GM23338 (cell line): ENCODE data around the gene CD63. TPM values are rescaled to one million over a fixed set of nuclear protein-coding genes. Genes with fewer than 3 reads are reported as not detected.

Experiments
- CREB1 ChIP-seq: fragments of 250-450 bp; sonication (Bioruptor Pico); IDR thresholded peaks from 2 replicates; pipeline ENCODE4 v1.5.0; 2020; ENCODE audit warnings: low read depth, mild to moderate bottlenecking, moderate library complexity
- NANOG ChIP-seq: IDR thresholded peaks from 2 replicates; pipeline ENCODE4 v1.6.1; 2016; ENCODE audit warnings: antibody characterized with exemption, borderline replicate concordance
- POLR2AphosphoS5 ChIP-seq: IDR thresholded peaks from 2 replicates; pipeline ENCODE4 v1.6.1; 2016; ENCODE audit warnings: antibody characterized with exemption, low read depth
- STAT1 ChIP-seq: IDR thresholded peaks from one replicate; pipeline ENCODE4 v1.6.1; 2016; ENCODE audit warnings: antibody characterized with exemption; ENCODE audit not compliant: unreplicated experiment
- ZNF331 ChIP-seq: fragments of 250-450 bp; sonication (Bioruptor Pico); IDR thresholded peaks from 2 replicates; pipeline ENCODE4 v1.5.0; 2020; ENCODE audit warnings: low read depth, mild to moderate bottlenecking, moderate library complexity
- polyA plus RNA-seq: library from polyadenylated mRNA; unstranded; fragments of >200 nt; fragmentation: Nextera tagmentation; extraction: Ambion mirVana; gene quantifications from 2 replicates; pipeline ENCODE4 v1.2.1, GENCODE V29; 2016
- total RNA-seq: library from RNA; depleted of rRNA; stranded (reverse); fragments of >200 nt; shearing (Covaris generic); gene quantifications from 2 replicates; pipeline ENCODE4 v1.2.3, GENCODE V29; 2014
- TF ChIP-seq, protein P1 (sequence below): fragments of 250-450 bp; sonication (Bioruptor Pico); IDR thresholded peaks from 2 replicates; pipeline ENCODE4 v1.5.0; 2020; ENCODE audit warnings: mild to moderate bottlenecking, moderate library complexity
- TF ChIP-seq, protein P2 (sequence below): IDR thresholded peaks from 2 replicates; pipeline ENCODE4 v1.6.1; 2016; ENCODE audit warnings: antibody characterized with exemption
- TF ChIP-seq, protein P3 (sequence below): IDR thresholded peaks from one replicate; pipeline ENCODE4 v1.6.1; 2018; ENCODE audit warnings: antibody characterized with exemption; ENCODE audit not compliant: unreplicated experiment

Gene CD63
- total and polyA plus RNA-seq, 2 experiments from 2014 or later, result 294 to 685 TPM

DNA sequence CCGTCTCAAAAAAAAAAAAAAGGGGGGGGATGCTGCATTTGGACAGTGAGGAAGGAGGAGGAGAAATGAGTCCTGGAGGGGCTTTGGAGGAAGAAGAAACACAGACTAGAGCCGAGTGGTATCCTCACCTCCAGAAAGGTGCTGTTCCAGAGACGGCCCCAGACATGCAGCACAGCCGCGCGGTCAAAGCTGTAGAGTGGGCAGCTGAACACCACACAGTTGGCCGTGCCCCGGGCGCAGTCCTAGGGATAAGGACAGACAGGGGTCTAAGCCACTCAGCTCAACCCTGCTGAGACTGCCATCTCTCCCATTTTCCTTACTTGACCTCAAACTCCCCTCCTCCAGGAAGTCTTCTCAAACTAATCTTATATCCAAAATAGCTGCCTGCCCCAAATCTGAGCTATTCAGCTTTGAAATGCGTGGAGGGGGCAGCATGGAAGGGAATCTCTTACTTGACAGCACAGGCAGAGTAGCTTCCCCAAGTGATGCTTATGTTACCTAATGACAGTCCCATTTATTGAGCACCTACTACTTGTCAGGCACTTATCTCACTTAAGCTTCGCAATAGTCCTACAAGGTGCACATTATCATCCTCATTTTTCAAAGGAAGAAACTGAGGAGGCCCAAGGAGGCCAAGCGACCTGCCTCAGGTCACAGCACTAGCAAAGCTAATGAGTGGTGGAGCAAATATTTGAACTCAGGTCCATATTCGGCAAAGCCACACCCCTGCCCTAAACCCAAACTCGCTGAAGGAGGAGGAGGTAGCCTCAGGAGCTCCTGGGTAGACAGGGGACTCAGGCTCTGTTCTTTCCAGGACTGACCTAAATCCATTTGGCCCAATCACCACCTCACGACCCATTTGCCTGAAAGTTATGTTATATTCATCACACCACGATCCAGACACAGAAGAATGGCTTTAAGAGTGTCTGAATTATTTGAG, 39.8 kb downstream of the CD63 start (continued):
- TF ChIP-seq, protein P1, sequence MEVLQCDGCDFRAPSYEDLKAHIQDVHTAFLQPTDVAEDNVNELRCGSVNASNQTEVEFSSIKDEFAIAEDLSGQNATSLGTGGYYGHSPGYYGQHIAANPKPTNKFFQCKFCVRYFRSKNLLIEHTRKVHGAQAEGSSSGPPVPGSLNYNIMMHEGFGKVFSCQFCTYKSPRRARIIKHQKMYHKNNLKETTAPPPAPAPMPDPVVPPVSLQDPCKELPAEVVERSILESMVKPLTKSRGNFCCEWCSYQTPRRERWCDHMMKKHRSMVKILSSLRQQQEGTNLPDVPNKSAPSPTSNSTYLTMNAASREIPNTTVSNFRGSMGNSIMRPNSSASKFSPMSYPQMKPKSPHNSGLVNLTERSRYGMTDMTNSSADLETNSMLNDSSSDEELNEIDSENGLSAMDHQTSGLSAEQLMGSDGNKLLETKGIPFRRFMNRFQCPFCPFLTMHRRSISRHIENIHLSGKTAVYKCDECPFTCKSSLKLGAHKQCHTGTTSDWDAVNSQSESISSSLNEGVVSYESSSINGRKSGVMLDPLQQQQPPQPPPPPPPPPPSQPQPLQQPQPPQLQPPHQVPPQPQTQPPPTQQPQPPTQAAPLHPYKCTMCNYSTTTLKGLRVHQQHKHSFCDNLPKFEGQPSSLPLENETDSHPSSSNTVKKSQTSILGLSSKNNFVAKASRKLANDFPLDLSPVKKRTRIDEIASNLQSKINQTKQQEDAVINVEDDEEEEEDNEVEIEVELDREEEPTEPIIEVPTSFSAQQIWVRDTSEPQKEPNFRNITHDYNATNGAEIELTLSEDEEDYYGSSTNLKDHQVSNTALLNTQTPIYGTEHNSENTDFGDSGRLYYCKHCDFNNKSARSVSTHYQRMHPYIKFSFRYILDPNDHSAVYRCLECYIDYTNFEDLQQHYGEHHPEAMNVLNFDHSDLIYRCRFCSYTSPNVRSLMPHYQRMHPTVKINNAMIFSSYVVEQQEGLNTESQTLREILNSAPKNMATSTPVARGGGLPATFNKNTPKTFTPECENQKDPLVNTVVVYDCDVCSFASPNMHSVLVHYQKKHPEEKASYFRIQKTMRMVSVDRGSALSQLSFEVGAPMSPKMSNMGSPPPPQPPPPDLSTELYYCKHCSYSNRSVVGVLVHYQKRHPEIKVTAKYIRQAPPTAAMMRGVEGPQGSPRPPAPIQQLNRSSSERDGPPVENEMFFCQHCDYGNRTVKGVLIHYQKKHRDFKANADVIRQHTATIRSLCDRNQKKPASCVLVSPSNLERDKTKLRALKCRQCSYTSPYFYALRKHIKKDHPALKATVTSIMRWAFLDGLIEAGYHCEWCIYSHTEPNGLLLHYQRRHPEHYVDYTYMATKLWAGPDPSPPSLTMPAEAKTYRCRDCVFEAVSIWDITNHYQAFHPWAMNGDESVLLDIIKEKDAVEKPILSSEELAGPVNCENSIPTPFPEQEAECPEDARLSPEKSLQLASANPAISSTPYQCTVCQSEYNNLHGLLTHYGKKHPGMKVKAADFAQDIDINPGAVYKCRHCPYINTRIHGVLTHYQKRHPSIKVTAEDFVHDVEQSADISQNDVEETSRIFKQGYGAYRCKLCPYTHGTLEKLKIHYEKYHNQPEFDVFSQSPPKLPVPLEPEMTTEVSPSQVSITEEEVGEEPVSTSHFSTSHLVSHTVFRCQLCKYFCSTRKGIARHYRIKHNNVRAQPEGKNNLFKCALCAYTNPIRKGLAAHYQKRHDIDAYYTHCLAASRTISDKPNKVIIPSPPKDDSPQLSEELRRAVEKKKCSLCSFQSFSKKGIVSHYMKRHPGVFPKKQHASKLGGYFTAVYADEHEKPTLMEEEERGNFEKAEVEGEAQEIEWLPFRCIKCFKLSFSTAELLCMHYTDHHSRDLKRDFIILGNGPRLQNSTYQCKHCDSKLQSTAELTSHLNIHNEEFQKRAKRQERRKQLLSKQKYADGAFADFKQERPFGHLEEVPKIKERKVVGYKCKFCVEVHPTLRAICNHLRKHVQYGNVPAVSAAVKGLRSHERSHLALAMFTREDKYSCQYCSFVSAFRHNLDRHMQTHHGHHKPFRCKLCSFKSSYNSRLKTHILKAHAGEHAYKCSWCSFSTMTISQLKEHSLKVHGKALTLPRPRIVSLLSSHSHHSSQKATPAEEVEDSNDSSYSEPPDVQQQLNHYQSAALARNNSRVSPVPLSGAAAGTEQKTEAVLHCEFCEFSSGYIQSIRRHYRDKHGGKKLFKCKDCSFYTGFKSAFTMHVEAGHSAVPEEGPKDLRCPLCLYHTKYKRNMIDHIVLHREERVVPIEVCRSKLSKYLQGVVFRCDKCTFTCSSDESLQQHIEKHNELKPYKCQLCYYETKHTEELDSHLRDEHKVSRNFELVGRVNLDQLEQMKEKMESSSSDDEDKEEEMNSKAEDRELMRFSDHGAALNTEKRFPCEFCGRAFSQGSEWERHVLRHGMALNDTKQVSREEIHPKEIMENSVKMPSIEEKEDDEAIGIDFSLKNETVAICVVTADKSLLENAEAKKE, result no peak
- TF ChIP-seq, protein P2, sequence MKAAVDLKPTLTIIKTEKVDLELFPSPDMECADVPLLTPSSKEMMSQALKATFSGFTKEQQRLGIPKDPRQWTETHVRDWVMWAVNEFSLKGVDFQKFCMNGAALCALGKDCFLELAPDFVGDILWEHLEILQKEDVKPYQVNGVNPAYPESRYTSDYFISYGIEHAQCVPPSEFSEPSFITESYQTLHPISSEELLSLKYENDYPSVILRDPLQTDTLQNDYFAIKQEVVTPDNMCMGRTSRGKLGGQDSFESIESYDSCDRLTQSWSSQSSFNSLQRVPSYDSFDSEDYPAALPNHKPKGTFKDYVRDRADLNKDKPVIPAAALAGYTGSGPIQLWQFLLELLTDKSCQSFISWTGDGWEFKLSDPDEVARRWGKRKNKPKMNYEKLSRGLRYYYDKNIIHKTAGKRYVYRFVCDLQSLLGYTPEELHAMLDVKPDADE, result no peak
- TF ChIP-seq STAT1 (no peak), ZNF331 (CRISPR knock-in tag) (no peak), CREB1 (CRISPR knock-in tag) (no peak), NANOG (no peak), POLR2AphosphoS5 (no peak)
- TF ChIP-seq, protein P3, sequence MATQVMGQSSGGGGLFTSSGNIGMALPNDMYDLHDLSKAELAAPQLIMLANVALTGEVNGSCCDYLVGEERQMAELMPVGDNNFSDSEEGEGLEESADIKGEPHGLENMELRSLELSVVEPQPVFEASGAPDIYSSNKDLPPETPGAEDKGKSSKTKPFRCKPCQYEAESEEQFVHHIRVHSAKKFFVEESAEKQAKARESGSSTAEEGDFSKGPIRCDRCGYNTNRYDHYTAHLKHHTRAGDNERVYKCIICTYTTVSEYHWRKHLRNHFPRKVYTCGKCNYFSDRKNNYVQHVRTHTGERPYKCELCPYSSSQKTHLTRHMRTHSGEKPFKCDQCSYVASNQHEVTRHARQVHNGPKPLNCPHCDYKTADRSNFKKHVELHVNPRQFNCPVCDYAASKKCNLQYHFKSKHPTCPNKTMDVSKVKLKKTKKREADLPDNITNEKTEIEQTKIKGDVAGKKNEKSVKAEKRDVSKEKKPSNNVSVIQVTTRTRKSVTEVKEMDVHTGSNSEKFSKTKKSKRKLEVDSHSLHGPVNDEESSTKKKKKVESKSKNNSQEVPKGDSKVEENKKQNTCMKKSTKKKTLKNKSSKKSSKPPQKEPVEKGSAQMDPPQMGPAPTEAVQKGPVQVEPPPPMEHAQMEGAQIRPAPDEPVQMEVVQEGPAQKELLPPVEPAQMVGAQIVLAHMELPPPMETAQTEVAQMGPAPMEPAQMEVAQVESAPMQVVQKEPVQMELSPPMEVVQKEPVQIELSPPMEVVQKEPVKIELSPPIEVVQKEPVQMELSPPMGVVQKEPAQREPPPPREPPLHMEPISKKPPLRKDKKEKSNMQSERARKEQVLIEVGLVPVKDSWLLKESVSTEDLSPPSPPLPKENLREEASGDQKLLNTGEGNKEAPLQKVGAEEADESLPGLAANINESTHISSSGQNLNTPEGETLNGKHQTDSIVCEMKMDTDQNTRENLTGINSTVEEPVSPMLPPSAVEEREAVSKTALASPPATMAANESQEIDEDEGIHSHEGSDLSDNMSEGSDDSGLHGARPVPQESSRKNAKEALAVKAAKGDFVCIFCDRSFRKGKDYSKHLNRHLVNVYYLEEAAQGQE, result no peak
